HepG2 (cell line): Measurements from ENCODE around the gene PPRC1. TPM values are rescaled to one million over a fixed set of nuclear protein-coding genes. Genes with fewer than 3 reads are reported as not detected.

Source experiments
- BCL6 ChIP-seq: IDR thresholded peaks from 2 replicates; pipeline ENCODE4 v1.6.1; 2016; ENCODE audit warnings: missing genetic modification reagents, missing compliant biosample characterization
- FOXM1 ChIP-seq: sonication (generic); formaldehyde crosslinking; IDR thresholded peaks from 2 replicates; pipeline ENCODE4 v1.5.0; 2020; ENCODE audit warnings: missing genetic modification reagents
- HOXA3 ChIP-seq: sonication (generic); formaldehyde crosslinking; IDR thresholded peaks from 2 replicates; pipeline ENCODE4 v1.5.0; 2020; ENCODE audit warnings: missing genetic modification reagents
- ZMAT3 ChIP-seq: sonication (generic); formaldehyde crosslinking; conservative IDR thresholded peaks from 2 replicates; pipeline ENCODE4 v1.7.0; 2021; ENCODE audit warnings: missing genetic modification reagents
- ZNF180 ChIP-seq: sonication (generic); formaldehyde crosslinking; IDR thresholded peaks from 2 replicates; pipeline ENCODE4 v1.4.0; 2020; ENCODE audit warnings: low read depth, missing genetic modification reagents, borderline replicate concordance
- ZNF552 ChIP-seq: sonication (generic); formaldehyde crosslinking; IDR thresholded peaks from 2 replicates; pipeline ENCODE4 v1.9.0; 2022; ENCODE audit warnings: missing genetic modification reagents, mild to moderate bottlenecking, borderline replicate concordance
- polyA plus RNA-seq, 8 experiments: library from polyadenylated mRNA; depleted of rRNA in 3 of 8; stranded (reverse) in 7 of 8; unstranded in 1 of 8; fragments of >200 nt; fragmentation: Illumina TruSeq in 4 of 8; extraction: Trizol in 4 of 8; gene quantifications; 2 replicates each; pipeline versions ENCODE4 v1.2.1 to v1.2.3, GENCODE V29; 2011 to 2016; ENCODE audit warnings: low read depth in 4 of 8, missing spikeins in 1 of 8, mixed read lengths in 1 of 8; ENCODE audit not compliant: insufficient read depth in 1 of 8
- total RNA-seq, 5 experiments: library from RNA; depleted of rRNA; stranded (reverse); fragments of >200 nt; fragmentation: Illumina TruSeq; extraction: Trizol; gene quantifications; 2 replicates each; pipeline ENCODE4 v1.2.3, GENCODE V29; 2016; ENCODE audit warnings: low read depth in 1 of 5
- TF ChIP-seq, protein P1 (sequence below): sonication (generic); formaldehyde crosslinking; IDR thresholded peaks from 2 replicates; pipeline ENCODE4 v1.5.0; 2020; ENCODE audit warnings: mild to moderate bottlenecking, missing genetic modification reagents
- TF ChIP-seq, protein P2 (sequence below): sonication (generic); formaldehyde crosslinking; IDR thresholded peaks from 2 replicates; pipeline ENCODE4 v1.4.0; 2020; ENCODE audit warnings: missing genetic modification reagents

The PPRC1 gene
- total and polyA plus RNA-seq, 2 of the 13 experiments (the other 11 are each of a cell fraction or from before 2014, with no cell fraction given) = 18.7 to 24.2 TPM

GRCh38 chr10:102131286-102132170 is 1.3 kb upstream of the PPRC1 start (continued):
- no peak for TF ChIP-seq FOXM1
- no peak for TF ChIP-seq ZMAT3 (CRISPR knock-in tag)
- no peak for TF ChIP-seq ZNF552 (CRISPR knock-in tag)
- no peak for TF ChIP-seq HOXA3
- TF ChIP-seq, protein P1, sequence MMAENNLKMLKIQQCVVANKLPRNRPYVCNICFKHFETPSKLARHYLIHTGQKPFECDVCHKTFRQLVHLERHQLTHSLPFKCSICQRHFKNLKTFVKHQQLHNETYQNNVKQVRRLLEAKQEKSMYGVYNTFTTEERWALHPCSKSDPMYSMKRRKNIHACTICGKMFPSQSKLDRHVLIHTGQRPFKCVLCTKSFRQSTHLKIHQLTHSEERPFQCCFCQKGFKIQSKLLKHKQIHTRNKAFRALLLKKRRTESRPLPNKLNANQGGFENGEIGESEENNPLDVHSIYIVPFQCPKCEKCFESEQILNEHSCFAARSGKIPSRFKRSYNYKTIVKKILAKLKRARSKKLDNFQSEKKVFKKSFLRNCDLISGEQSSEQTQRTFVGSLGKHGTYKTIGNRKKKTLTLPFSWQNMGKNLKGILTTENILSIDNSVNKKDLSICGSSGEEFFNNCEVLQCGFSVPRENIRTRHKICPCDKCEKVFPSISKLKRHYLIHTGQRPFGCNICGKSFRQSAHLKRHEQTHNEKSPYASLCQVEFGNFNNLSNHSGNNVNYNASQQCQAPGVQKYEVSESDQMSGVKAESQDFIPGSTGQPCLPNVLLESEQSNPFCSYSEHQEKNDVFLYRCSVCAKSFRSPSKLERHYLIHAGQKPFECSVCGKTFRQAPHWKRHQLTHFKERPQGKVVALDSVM (CRISPR knock-in tag) = peak; percentile 90
- TF ChIP-seq ZNF180 (CRISPR knock-in tag) = no peak
- TF ChIP-seq, protein P2, sequence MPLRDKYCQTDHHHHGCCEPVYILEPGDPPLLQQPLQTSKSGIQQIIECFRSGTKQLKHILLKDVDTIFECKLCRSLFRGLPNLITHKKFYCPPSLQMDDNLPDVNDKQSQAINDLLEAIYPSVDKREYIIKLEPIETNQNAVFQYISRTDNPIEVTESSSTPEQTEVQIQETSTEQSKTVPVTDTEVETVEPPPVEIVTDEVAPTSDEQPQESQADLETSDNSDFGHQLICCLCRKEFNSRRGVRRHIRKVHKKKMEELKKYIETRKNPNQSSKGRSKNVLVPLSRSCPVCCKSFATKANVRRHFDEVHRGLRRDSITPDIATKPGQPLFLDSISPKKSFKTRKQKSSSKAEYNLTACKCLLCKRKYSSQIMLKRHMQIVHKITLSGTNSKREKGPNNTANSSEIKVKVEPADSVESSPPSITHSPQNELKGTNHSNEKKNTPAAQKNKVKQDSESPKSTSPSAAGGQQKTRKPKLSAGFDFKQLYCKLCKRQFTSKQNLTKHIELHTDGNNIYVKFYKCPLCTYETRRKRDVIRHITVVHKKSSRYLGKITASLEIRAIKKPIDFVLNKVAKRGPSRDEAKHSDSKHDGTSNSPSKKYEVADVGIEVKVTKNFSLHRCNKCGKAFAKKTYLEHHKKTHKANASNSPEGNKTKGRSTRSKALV = no peak
- TF ChIP-seq BCL6 (CRISPR knock-in tag) = 0 out of 2 replicates have a peak, but pooled peaks have one; percentile 22
